ENCODE results near the gene EID3. TPM values are rescaled to one million over a fixed set of nuclear protein-coding genes. Genes with fewer than 3 reads are reported as not detected.

Gene EID3
- total and polyA plus RNA-seq, 2 of the 8 experiments (the other 6 are each of a cell fraction or from before 2014, with no cell fraction given) = 1.2 to 2.8 TPM

- TF ChIP-seq CHD7 (IDR thresholded peaks at IDR 0.05; ENCODE audit: insufficient replicate concordance, low read length) = no peak
- no peak for TF ChIP-seq HDAC6 (IDR thresholded peaks at IDR 0.05; ENCODE audit: low read depth, low read length)
Observed at GRCh38 chr12:104263026-104263425, 40.5 kb upstream of the EID3 start (continued).
